Breast epithelium (tissue), 3 donors: ENCODE results near the gene CXCL11.

ENCODE experiments used
- CTCF ChIP-seq, 3 donors: fragments of 450-650 bp; IDR thresholded peaks; one replicate each; pipeline ENCODE4 v1.5.1; 2016 to 2017; ENCODE audit warnings: antibody characterized with exemption in 3 of 3, mild to moderate bottlenecking in 3 of 3, moderate library complexity in 3 of 3
- POLR2A ChIP-seq: fragments of 450-650 bp; IDR thresholded peaks from one replicate; pipeline ENCODE4 v1.6.1; 2016; ENCODE audit warnings: antibody characterized with exemption, mild to moderate bottlenecking, moderate library complexity

DNA sequence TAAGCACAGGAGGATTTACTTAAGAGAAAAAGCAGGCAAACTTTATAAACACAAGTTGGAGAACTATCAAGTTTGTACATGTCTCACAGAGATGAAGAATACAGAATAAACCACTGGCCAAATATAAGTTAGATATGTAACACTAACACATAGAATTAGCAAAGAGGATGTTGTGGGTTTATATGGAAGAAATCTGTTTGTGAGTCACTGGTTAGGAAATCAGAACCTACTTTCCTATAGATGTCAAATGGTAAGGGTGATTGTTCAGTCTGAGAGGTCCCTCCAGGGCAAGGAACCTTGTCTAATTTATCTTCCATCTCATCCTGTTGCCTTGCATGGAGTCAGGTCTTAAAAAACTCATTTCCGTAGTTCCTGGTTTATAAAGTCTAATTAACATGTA is 23.9 kb upstream of the CXCL11 start:
- no peak for TF ChIP-seq CTCF (IDR thresholded peaks at IDR 0.05)
- TF ChIP-seq POLR2A: no peak
